Natural killer cell (primary cell): Measurements from ENCODE around the gene SLC34A3. TPM values are rescaled to one million over a fixed set of nuclear protein-coding genes. Genes with fewer than 3 reads are reported as not detected.

Experiments used
- ATAC-seq, 3 donors: fragments of 150-1000 bp in 2 of 3; fragments of 200-7000 bp in 1 of 3; cut with Tn5 transposase; 1 replicate in 1 of 3; 2 replicates in 2 of 3; pipeline ENCODE4 v1.10.0; 2021; ENCODE audit warnings: mild to moderate bottlenecking in 2 of 3, moderate library complexity in 2 of 3
- DNase-seq, 2 donors: peaks; one replicate each; pipeline versions ENCODE4 v3.0.0 to v3.0.0-alpha.2; 2013 to 2021; ENCODE audit warnings: mixed read lengths in 1 of 2
- H3K27ac ChIP-seq: one replicate; pipeline ENCODE4 v1.5.1; 2013; ENCODE audit warnings: mild to moderate bottlenecking, low read length
- H3K27me3 ChIP-seq: one replicate; pipeline ENCODE4 v1.6.1; 2013; ENCODE audit warnings: low read length; ENCODE audit not compliant: control insufficient read depth, insufficient read depth
- H3K36me3 ChIP-seq: one replicate; pipeline ENCODE4 v1.6.1; 2013; ENCODE audit warnings: low read length; ENCODE audit not compliant: control insufficient read depth, insufficient read depth
- H3K4me1 ChIP-seq: one replicate; pipeline ENCODE4 v1.6.1; 2013; ENCODE audit warnings: low read length; ENCODE audit not compliant: control insufficient read depth, insufficient read depth
- H3K4me3 ChIP-seq: one replicate; pipeline ENCODE4 v1.5.1; 2013; ENCODE audit warnings: low read length
- H3K9me3 ChIP-seq: one replicate; pipeline ENCODE4 v1.6.1; 2013; ENCODE audit warnings: low read length; ENCODE audit not compliant: control insufficient read depth, insufficient read depth
- H3K27ac Mint-ChIP-seq, 2 donors: one replicate each; pipeline ENCODE4 v1.8.0; 2022; ENCODE audit warnings: mild to moderate bottlenecking in 2 of 2, mixed read lengths in 2 of 2, moderate library complexity in 1 of 2
- H3K27me3 Mint-ChIP-seq, 2 donors: one replicate each; pipeline ENCODE4 v1.8.0; 2022; ENCODE audit warnings: low read depth in 2 of 2, mixed read lengths in 2 of 2
- H3K36me3 Mint-ChIP-seq: one replicate; pipeline ENCODE4 v1.8.0; 2022; ENCODE audit warnings: mixed read lengths
- H3K4me1 Mint-ChIP-seq, 2 donors: one replicate each; pipeline ENCODE4 v1.8.0; 2022; ENCODE audit warnings: mixed read lengths in 2 of 2
- H3K4me3 Mint-ChIP-seq: one replicate; pipeline ENCODE4 v1.8.0; 2022; ENCODE audit warnings: mild to moderate bottlenecking, moderate library complexity, mixed read lengths
- H3K9me3 Mint-ChIP-seq, 2 donors: one replicate each; pipeline ENCODE4 v1.8.0; 2022; ENCODE audit warnings: mixed read lengths in 2 of 2
- WGBS: methylation state at CpG from one replicate; pipeline ENCODE4 v1.1.7; 2013; ENCODE audit warnings: missing lambda C conversion rate; ENCODE audit not compliant: insufficient coverage; 5-methylcytosine and 5-hydroxymethylcytosine counted together
- intact Hi-C: fragments of 100-400 bp; cut with micrococcal nuclease; formaldehyde crosslinking; loops from one replicate; pipeline ENCODE4 v1.14.2; 2022
- total RNA-seq, 4 donors: library from RNA; stranded (reverse); fragments of 120-200 nt in 1 of 4; gene quantifications; one replicate each; pipeline versions ENCODE4 v1.2.3 to v1.2.4, GENCODE V29; 2013 to 2022
- TF ChIP-seq, protein P1 (sequence below): fragments of 200-600 bp; IDR thresholded peaks from one replicate; pipeline ENCODE4 v1.8.0; 2022; ENCODE audit warnings: antibody characterized with exemption

The SLC34A3 gene
- total RNA-seq: not detected
- total RNA-seq (2013): not detected

DNA sequence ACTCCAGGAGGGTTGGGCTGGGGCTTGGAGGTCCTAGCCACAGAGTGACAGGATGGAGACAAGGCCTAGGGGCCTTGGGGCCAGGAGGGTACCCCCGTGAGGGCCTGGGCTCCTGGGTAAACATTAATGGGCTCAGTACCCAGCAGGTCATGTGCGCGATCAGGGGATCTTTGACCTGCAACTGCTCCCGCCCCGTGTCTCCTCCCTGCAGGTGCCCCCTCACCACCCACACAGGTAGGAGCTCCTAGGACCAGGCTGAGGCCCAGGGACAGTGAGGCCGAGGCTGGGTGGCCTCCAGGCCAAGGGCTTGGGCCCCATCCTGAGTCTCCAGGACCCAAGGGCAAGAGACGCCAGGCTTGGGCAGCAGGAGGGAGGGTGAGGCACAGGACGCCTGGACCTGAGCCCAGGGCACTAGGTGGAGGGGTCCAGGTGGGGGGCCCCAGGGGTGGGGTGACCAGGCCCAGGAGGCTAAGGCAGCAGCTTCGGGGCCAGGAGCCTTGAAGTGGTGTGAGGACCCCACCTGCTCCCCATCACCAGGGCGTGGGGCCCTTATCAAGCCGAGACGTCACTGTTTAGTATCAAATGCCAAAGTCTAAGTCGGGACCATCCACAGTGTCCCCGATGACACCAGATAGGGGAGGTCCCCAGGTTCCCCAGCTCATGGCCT, at the start of gene SLC34A3:
SLC34A3 (plus strand) TSS at position 197 of the 667 bp plus-strand sequence. CDS start 802 bp downstream, outside the sequence.
- Histone ChIP-seq H3K4me1 (peaks cover 21% of the 10 kb centered on the region), H3K27ac (no peak within 1 kb of the TSS), H3K9me3 (no peaks in the 10 kb centered on the region), H3K4me3 (no peak within 1 kb of the TSS), H3K36me3 (no peaks in the 10 kb centered on the region), H3K27me3 (peaks cover 9% of the 10 kb centered on the region)
- H3K4me1 Mint-ChIP-seq: peaks cover 5 to 13% of the 10 kb centered on the region in 2 donors
- ATAC-seq (no peak), DNase-seq (no peak)
- no peaks in the 10 kb centered on the region for H3K9me3 Mint-ChIP-seq
- H3K27me3 Mint-ChIP-seq: peaks cover 0 to 9% of the 10 kb centered on the region in 2 donors
- WGBS: 84% methylated on average over 14 of the region's 14 CpGs
- no peak within 1 kb of the TSS for H3K4me3 Mint-ChIP-seq
- H3K27ac Mint-ChIP-seq: no peak within 1 kb of the TSS
- TF ChIP-seq, protein P1, sequence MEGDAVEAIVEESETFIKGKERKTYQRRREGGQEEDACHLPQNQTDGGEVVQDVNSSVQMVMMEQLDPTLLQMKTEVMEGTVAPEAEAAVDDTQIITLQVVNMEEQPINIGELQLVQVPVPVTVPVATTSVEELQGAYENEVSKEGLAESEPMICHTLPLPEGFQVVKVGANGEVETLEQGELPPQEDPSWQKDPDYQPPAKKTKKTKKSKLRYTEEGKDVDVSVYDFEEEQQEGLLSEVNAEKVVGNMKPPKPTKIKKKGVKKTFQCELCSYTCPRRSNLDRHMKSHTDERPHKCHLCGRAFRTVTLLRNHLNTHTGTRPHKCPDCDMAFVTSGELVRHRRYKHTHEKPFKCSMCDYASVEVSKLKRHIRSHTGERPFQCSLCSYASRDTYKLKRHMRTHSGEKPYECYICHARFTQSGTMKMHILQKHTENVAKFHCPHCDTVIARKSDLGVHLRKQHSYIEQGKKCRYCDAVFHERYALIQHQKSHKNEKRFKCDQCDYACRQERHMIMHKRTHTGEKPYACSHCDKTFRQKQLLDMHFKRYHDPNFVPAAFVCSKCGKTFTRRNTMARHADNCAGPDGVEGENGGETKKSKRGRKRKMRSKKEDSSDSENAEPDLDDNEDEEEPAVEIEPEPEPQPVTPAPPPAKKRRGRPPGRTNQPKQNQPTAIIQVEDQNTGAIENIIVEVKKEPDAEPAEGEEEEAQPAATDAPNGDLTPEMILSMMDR: no peak
- intact Hi-C loops: no loop called here
- no peaks in the 10 kb centered on the region for H3K36me3 Mint-ChIP-seq

DNA sequence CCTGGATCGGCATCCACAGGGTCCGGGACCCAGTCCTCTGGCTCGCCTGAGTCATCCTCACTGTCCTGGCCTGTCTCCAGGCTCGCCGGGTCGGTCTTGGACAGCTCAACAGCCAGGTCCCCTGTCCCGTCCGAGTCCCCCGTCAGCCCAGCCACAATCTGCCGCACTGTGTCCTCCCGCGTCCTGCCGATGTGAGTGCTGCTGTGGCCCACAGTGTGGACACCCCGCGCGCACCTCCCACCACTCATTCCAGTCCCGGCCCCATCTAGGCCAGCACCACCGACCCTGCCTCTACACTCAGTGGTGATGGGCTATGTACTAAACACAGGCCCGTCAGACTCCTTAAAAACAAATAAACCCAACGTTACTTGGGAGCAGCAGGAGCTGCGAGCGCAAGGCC, 49.0 kb upstream of the SLC34A3 start:
- H3K36me3 Mint-ChIP-seq: no peaks in the 10 kb centered on the region
- Histone ChIP-seq H3K9me3 (no peaks in the 10 kb centered on the region), H3K36me3 (peaks cover 70% of the 10 kb centered on the region), H3K27me3 (no peaks in the 10 kb centered on the region), H3K27ac (no peak overlapping the region), H3K4me3 (no peak overlapping the region), H3K4me1 (peaks cover 15% of the 10 kb centered on the region)
- DNase-seq: no peak
- no peaks in the 10 kb centered on the region for H3K27me3 Mint-ChIP-seq
- TF ChIP-seq, protein P1: no peak
- H3K4me1 Mint-ChIP-seq: peaks cover 2 to 9% of the 10 kb centered on the region in 2 donors
- peak overlapping the region; percentile 57 for H3K4me3 Mint-ChIP-seq
- H3K27ac Mint-ChIP-seq: no peak overlapping the region
- H3K9me3 Mint-ChIP-seq: no peaks in the 10 kb centered on the region
- ATAC-seq: no peak
- intact Hi-C loops: no loop called here
- 98% methylated on average over 22 of the region's 22 CpGs for WGBS

DNA sequence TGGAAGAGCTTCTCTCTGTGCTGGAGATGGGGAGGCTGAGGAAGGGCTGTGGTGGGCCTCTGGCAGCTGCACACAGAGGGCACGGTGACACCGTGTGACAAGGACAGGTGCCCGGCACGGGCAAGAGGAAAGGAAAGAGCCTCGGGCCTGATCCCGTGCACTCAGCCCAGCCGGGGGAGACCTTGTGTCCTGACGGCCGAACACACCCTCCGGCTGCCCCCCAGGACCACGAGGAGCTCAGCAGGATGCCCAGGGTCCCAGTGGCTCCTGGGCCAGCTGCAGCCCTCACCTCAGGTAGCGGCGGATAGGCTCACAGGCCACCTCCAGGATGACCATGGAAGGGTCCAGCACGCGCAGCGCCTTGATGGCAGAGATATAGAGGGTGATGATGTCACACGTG, 47.9 kb upstream of the SLC34A3 start:
- Histone ChIP-seq H3K4me1 (peaks cover 26% of the 10 kb centered on the region), H3K27ac (no peak overlapping the region), H3K4me3 (no peak overlapping the region), H3K36me3 (peaks cover 70% of the 10 kb centered on the region), H3K9me3 (no peaks in the 10 kb centered on the region), H3K27me3 (no peaks in the 10 kb centered on the region)
- DNase-seq (no peak), ATAC-seq (no peak)
- Mint-ChIP-seq H3K27ac (no peak overlapping the region), H3K36me3 (no peaks in the 10 kb centered on the region), H3K4me1 (peaks cover 14 to 20% of the 10 kb centered on the region in 2 donors), H3K4me3 (no peak overlapping the region), H3K27me3 (no peaks in the 10 kb centered on the region), H3K9me3 (no peaks in the 10 kb centered on the region)
- 98% methylated on average over 17 of the region's 17 CpGs for WGBS
- TF ChIP-seq, protein P1: no peak
- intact Hi-C loops: no loop called here
